ENCODE measurements around the gene GALNT9.

GRCh38 chr12:132363661-132364347 is 34.4 kb upstream of the GALNT9 start:
- TF ChIP-seq CTCF (conservative IDR thresholded peaks at IDR 0.05; ENCODE audit: low read depth, low read length) (no peak), EZH2 (IDR thresholded peaks at IDR 0.05; ENCODE audit: low read length, unreplicated experiment) (no peak), EZH2phosphoT487 (IDR thresholded peaks at IDR 0.05; ENCODE audit: borderline replicate concordance, low read length) (no peak)
